Measurements from ENCODE around the gene CLEC2A. TPM values are rescaled to one million over a fixed set of nuclear protein-coding genes. Genes with fewer than 3 reads are reported as not detected.

CLEC2A gene
- not detected in 5 replicates for total RNA-seq (2022; extraction: Qiagen RNA extraction)

GRCh38 chr12:9932270-9932669 lies at the start of gene CLEC2A:
Gene CLEC2A, minus strand, starts transcription at chr12:9932370. Its CDS starts 41 bp downstream, at chr12:9932329.

GRCh38 chr12:9971181-9971580 lies 39.0 kb upstream of the CLEC2A start, which contains the start of gene CLEC12A:
Gene CLEC12A, plus strand, starts transcription at chr12:9971409. Its CDS starts 188 bp downstream, at chr12:9971597.

GRCh38 chr12:9881246-9881645 lies 50.9 kb downstream of the CLEC2A start, which contains the start of gene KLRF2:
Gene KLRF2, plus strand, starts transcription at chr12:9881489. Its CDS starts 107 bp downstream, at chr12:9881596.

GRCh38 chr12:9869307-9870161 lies 62.6 kb downstream of the CLEC2A start, which contains the start of gene CLEC2B:
Gene CLEC2B, minus strand, starts transcription at chr12:9869354.

Other genes with a start within 250 kb of the CLEC2A start
- gene CLECL1, start 199.3 kb downstream of the CLEC2A start, total RNA-seq (2022; extraction: Qiagen RNA extraction), result not detected in 5 replicates
- gene CD69, start 171.5 kb downstream of the CLEC2A start, total RNA-seq (2022; extraction: Qiagen RNA extraction), result not detected in 5 replicates
- gene KLRF1, start 104.9 kb downstream of the CLEC2A start, total RNA-seq (2022; extraction: Qiagen RNA extraction), result not detected in 5 replicates
- 1.4 to 1.6 TPM (median 1.4 TPM) in 5 replicates for gene CLEC2B, start 63.0 kb downstream of the CLEC2A start, total RNA-seq (2022; extraction: Qiagen RNA extraction)
- not detected in 5 replicates for gene KLRF2, start 50.9 kb downstream of the CLEC2A start, total RNA-seq (2022; extraction: Qiagen RNA extraction)
- gene CLEC12A, start 39.0 kb upstream of the CLEC2A start, total RNA-seq (2022; extraction: Qiagen RNA extraction), result not detected in 5 replicates
- gene CLEC1B, start 66.8 kb upstream of the CLEC2A start, total RNA-seq (2022; extraction: Qiagen RNA extraction), result not detected in 5 replicates
- gene CLEC12B, start 78.3 kb upstream of the CLEC2A start, total RNA-seq (2022; extraction: Qiagen RNA extraction), result not detected in 5 replicates
- not detected in 5 replicates for gene CLEC9A, start 98.3 kb upstream of the CLEC2A start, total RNA-seq (2022; extraction: Qiagen RNA extraction)
- not detected in 5 replicates for gene CLEC1A, start 166.6 kb upstream of the CLEC2A start, total RNA-seq (2022; extraction: Qiagen RNA extraction)
- gene CLEC7A, start 197.8 kb upstream of the CLEC2A start, total RNA-seq (2022; extraction: Qiagen RNA extraction), result not detected in 5 replicates
- 0.73 to 1.9 TPM (median 1.1 TPM) in 5 replicates for gene OLR1, start 239.8 kb upstream of the CLEC2A start, total RNA-seq (2022; extraction: Qiagen RNA extraction)
- gene TMEM52B, start 246.7 kb upstream of the CLEC2A start, total RNA-seq (2022; extraction: Qiagen RNA extraction), result 0.06 to 0.28 TPM (median 0.22 TPM) in 5 replicates